Measurements from ENCODE around the gene ARL13A.

GRCh38 chrX:100946299-100946927 lies 23.1 kb upstream of the ARL13A start:
- TF ChIP-seq CTCF (IDR thresholded peaks at IDR 0.05 in 2 of 3, conservative IDR thresholded peaks at IDR 0.05 in 1 of 3; ENCODE audit: borderline replicate concordance in 1 of 3, insufficient read depth in 1 of 3, low read depth in 2 of 3, low read length in 2 of 3) = no peak
- TF ChIP-seq POLR2A (IDR thresholded peaks at IDR 0.05; ENCODE audit: borderline replicate concordance, extremely low read depth, insufficient read depth, insufficient read length) = no peak
- no peak for TF ChIP-seq MAX (IDR thresholded peaks at IDR 0.05)
- TF ChIP-seq POLR2AphosphoS5 (IDR thresholded peaks at IDR 0.05; ENCODE audit: low read depth, low read length) = no peak
- no peak for TF ChIP-seq TCF7L2 (IDR thresholded peaks at IDR 0.05; ENCODE audit: borderline replicate concordance, extremely low read depth, insufficient read depth, insufficient read length)
- TF ChIP-seq EZH2phosphoT487 (IDR thresholded peaks at IDR 0.05; ENCODE audit: borderline replicate concordance) = no peak
- no peak for TF ChIP-seq CEBPB (IDR thresholded peaks at IDR 0.05; ENCODE audit: low read depth)
